ENCODE results near the gene TIGAR. TPM values are rescaled to one million over a fixed set of nuclear protein-coding genes. Genes with fewer than 3 reads are reported as not detected.

The TIGAR gene
- polyA plus RNA-seq, 3 donors = 5.7 to 8.0 (median 5.8) TPM

DNA sequence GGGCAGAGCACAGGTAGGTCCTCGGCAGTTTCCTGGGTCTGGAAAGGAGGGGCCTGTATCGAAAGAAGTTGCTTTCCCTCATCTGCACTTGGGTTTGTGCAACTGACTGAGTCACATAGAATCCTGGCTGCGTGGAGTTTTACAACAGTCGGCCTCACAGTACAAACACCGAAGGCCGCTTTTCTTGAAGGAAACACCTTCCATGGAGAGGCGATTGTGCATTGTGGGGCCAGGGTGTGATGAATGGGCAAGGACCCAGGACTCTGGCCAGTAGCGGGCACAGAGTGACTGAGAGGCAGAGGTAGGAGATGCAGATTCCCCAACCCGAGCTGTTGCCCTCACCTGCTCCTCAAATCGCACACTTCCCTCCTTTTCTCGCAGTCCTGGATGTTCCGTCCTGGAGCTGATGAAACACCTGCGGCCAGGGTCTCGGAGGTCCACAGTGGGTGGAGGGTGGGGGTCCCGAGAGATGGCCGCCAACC, 39.8 kb upstream of the TIGAR start:
- DNase-seq = no peak

DNA sequence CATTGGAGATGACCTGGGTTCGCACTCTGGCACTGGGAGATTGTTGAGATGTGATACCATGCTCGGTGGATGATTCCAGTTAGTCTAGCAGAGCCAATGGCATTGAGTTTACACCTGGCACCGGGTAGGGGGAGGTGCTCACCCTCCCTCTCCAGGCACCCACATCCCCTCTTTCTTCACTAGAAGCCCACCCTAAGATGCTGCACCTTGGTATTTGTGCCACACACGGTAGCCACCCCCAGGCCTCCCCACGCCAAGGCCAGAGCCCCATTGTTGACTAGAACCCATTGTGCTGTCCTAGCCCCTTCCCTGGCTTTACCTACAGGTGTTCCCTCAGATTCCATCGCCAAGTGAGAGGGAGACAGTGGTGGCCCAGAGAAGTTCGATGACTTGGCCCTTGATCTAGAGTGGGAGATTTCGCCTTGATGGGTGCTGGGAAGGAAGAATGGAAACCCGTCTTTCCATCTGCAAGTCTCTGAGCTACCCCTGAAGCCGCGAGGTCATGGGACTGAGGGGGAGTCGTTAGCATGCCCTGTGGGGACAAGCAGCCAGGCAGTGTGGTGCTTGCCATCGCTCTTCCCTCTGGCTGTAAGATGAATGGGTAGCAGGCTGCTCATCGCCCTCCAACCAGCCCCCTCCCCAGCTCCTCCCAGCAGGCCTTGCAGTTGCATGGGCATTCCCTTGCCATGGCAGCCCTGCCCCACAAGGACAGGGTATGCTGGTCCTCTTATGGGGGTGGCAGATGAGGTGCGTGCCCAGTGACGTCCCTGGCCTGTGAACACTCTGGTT, 38.7 kb upstream of the TIGAR start:
- DNase-seq = no peak

DNA sequence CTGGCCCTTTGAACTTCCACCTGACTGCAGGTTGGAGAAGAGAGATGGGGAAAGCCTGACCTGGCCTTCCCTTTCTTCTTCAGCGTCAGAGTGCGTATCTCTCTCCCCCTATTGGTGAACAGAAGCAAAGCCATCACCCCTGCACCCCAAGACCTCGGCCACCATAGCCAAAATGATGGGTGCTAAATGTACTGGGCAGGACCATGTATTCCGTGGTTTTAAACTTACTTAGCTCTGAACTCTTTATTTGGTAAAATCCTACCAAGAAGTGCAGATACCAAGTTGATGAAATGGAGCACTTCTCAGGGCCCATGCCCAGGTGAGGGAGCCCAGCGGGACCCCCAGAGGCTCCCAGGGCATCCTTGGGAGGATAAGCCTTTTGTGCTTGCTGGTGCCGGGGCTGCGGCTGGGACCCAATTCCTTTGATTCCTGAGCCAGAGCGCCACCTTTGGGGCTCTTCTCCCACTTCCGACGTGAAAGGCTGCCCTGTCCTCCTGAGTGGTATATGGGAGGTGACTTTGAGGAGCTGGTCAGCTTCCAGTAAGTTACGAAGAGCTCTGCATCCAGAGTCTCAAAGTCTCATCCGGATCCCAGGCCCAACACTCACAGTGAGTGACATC, 38.0 kb upstream of the TIGAR start:
- DNase-seq = no peak

DNA sequence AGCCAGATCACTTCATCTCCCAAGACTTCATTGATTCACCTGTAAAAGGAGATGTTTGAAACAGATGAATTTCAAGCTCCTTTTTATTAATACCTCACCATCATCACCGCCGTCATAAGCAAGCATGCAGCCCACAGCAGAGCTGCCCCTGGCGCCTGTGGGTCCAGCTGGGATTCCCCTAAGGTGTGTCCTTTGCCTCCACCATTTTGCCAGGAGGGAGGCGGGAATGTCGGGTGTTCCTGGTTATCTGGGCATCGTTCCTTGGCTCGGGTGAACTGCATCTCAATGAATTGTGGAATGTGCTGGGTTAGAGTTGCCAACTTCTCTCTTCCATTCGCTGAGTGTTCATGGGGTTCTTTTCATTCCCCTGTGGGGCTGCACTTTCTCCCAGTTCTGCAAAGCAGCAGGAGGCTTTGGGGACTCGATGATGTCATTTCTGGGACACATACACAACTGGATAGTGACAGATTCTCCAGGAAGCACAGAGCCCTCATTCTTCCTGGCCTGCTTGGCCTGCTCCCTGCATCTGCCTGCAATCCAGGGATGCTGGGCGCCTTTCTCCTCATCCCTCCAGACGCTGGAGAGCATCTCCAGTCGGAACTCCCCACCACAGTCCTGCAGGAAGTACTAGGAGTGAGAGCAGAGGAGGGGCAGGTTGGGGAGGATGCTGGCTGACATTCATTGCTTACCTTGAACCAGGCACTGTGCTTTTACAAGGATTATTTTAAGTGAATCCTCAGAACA, 37.3 kb upstream of the TIGAR start:
- DNase-seq = no peak

DNA sequence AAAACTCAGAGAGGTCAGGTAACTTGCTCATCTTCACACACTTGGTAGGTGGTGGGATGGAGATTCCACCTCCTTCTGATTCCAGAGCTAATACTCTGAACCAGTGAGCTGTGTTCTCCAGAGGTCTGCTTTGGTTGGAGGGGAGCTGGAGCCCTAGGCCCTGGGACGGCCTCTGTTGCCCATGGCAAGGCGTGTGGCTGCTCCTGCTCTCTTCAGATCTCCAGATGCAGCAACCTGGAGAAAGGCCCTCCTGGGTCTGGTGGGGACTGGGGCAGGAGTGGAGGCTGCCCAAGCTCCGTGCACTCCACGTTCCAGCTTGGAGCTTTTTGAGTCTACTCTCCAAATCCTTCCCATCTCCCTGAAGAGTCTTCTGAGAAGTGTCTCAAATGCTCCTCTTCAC, 36.7 kb upstream of the TIGAR start:
- DNase-seq = no peak

DNA sequence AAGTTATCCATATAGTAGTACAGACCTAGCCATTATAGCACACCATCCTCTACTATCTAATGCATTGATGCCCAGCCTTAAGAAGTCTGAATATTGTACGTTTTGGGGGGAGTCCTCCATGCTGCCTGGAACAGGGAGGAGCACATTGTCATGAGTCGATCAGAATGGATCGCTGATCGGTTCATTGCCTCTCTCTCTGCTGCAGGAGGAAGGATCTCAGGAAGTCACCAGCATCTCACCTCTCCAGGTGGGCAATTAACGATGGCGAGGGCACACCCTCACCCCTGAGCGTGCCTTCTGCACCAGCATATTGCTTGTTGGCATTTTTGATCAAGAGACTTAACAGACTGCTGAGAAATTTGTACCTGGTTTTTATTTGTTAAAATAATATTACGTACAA, 35.9 kb upstream of the TIGAR start:
- no peak for DNase-seq

DNA sequence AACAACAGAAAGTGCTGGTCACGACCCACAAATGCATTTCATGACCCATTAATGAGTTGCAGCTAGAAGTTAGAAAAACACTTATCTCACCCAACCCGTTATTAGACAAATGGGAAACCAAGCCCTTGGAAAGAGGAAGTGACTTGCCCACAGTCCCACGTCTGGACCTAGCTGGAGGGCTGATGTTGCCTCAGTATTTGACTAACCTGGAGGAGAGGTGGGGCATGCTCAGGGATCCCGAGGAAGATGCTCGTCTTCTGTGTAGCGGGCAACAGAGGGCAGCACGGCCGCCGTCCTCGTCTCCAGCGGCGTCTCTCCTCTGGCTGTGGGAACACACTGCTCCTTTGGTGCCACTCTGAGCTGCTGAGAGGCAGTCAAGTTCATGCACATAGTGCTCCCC, 34.8 kb upstream of the TIGAR start:
- no peak for DNase-seq

DNA sequence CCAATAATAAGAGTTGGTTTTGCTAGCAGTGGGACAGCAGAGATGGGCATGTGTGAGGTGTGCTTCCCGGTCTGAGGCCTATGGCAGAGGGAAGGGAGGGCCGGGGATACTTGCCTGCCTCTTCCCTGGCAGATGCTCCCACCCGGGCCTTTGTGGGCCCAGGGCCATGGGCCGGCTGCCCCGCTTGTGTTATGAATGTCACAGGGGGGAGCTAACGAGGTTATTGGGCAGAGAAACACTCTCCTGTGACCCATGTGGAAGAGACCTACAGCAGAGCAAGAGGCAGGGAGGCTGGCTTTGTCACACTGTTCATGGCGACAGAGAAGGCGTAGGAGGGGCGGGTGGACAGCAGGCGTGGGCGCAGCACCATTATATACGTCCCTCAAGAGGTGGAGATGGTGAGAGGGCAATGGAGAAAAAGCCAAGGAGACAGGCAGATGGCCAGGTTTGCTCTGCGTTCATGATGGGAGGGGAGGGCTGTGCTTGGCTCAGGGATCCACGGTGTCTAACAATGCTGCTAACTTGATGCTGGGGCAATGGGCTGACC, 34.2 kb upstream of the TIGAR start:
- no peak for DNase-seq

DNA sequence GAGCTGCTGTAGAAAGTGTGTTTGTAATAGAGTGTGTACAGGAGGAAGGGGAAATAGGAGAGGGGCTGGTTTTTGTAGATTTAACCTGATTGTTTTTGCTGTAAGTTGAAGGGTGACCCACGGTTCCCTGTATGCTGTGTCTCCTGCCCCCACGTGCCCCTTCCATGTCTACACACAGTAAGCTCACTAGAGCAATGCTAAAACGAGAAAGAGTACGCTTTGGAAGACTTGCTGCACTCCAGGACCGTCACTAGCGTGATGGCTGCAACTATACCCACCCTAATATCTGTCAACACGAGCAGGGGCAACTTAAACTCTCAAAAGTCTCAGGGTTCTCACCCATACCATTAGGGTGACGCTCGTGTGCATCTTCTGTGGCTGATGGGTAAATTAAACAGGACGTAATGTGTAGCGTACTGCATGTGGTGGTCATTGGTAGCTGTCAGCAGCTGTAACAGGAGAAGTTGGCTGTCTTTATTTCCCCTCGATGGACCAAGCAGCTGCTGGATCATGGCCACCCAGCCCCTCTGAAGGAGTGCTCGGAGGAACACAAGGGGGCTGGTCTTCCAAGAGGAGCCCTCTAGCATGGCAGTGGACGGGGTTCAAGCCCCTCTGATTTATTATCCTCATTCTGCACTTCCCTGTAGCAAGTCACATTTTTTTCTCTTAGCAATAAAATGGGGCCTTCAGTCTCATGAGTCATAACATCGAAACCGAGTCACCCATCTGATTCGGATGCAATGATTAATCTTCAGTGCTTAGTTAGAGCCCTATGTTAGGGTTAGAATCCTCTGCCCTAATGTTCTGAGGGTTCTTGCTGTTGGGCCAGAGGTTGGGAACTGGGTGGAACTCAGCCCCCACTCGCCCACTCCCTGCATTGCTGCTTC, 33.4 kb upstream of the TIGAR start:
- no peak for DNase-seq

DNA sequence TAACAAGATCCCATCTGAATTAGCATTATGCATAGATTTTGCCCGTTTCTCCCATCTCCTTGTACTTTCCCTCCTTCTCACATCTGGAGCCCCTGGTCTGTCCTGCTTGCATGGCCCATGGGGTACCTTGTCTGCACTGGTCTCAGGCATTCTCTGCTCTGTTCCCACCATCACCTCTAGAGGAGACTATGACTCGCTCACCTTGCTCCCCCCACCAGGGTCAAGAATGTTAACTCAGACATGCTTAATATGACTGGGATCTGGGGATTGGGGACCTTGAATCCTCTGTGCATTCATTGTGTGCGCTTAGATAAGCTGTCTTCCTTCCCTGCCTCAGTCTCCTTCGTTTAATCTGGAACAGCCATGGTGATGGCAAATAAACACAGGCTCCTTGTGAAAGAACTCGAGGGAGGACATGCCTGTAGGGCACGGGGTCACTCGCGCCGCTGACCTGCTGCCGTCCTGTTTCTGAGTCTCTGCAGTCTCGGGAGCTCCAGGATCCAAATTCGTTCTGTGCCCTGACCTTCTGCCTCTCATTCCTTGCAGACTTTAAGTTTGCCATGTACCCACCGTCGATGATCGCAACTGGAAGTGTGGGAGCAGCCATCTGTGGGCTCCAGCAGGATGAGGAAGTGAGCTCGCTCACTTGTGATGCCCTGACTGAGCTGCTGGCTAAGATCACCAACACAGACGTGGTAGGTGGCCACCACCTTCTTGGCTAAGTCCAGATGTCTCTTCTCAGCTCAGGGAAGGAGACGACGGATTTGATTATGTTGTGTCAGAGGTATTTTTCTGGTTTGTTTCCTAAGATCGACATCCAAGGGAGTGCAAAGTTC, 32.5 kb upstream of the TIGAR start:
- no peak for DNase-seq

DNA sequence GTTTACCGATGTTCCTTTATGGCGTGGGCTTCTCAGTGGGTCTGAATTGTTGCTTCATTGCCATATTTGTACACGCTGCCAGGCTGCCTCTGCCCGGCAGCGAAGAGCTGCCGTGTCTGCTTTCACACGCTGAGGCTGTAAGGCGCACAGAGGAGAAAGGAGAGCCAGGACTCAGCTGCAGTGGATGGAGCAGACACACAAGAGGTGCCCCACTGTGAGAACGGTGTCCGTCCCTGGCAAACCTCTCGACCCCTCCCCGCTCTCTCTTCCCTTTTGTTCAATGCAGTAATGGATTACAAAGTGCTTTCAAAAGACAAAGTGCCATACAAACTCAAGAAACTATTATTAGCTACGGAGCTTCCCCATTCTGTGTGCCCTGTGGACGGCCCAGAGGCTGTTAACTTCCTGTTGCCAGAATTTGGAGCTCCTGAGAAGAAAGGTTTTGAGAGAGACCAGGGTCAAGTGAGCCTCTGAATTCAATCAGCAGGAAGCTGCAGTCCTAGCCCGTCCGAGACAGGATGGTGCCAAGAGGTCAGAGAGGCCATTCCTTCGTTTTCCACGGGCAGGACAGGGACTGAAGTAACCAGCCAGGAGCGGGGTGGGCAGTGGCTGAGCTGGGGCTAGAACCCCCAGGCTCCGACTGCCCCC, 31.7 kb upstream of the TIGAR start:
- no peak for DNase-seq

DNA sequence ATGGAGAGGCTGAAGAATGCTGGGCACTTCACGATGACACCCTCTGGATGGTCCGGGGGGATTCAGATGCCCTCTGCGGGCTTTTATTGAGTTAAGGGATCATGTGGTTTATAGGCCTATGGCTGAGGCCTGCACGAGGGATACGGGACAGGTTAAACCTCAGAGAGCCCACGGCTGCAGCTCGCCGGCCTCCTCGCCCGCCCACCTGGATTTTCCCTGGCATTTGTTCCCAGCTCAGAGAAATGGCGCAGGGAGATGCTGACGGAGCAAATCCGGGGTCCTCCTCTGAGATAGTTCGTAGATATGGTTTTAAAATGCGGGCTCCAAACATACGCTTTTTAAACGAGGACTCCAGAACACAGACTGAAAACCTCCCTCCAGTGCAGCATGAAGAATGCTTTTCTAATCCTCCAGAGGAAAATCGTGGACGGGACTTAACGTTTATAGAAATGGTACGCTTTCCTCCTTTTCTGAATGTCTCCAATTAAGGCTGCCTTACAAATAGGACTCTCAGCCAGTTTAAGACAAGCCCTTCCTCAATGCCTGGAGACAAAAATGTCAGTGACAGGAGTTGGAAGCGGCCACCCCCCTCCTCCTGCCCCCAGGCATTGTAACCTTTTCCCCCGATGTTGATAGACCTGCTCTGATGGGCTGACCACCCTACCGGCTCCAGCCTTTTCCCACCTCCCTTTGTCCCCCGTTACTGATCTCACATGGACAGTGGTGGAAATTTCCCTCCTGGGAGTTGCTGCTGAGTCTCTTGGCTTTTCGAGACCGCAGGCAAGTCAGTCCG, 30.8 kb upstream of the TIGAR start:
- DNase-seq = no peak

DNA sequence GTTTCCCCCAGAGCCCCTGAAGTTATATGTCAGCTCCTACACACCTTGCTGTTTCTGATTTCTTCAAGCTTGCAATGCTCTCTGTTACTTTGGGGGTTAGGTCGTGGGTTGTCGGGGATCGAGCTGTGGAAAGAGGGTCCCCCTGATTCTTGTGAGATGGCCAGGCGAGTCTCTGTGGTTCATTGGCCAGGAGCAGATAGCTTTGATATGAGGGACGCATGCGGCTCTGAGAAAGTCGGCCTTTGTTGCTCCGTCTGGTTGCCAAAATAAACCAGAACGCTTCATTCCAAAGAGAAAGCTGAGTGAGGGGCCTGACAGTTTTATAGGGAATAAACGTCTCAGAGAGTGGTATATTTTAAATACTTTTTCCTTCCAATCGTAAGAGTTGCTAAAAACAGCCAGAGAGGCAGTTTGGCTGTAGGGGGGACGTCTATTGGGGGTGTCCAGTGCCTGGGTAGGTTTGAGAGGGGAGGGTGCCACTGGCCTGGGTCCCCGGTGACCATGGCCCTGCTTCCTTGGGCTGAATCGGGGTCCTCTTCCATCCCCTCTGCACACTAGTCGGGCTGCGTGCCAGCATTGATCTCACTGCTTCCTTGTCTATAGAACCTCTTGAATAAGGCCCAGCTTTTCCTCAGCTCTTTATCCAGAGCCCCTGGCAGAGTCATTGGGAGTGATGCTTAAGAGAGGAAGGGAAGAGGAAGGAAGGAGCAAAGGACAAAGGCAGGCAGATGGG, 28.5 kb upstream of the TIGAR start:
- peak; percentile 52 for DNase-seq

DNA sequence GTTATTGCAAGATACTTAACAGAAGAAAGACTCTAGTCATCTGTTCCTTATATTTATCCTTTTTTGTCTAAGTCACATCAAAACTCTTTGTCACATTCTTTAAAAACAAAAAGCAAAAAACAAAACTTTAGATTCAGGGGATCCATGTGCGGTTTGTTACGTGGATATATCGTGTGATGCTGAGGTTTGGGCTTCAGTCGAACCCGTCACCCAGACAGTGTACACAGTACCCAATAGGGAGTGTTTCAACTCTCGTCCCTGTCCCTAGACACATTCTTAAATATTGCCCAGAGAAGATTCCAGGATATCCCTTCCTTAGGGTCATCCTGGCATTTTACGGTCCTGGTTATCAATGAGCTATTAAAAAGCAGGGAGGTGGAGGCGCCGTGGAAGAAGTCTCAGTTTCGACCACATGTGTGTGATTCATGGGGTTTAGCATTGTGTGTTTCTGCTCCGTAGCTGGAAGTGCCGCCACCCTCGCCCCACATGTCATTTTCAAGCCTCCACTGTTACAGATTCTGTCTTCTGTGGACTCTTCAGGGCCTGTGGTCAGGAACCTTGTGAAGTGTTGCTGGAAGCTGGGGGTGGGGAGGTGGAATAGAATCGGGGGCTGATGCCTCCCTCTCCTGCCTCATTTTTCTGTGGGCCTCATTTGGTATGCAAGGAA, 27.6 kb upstream of the TIGAR start:
- DNase-seq = no peak

DNA sequence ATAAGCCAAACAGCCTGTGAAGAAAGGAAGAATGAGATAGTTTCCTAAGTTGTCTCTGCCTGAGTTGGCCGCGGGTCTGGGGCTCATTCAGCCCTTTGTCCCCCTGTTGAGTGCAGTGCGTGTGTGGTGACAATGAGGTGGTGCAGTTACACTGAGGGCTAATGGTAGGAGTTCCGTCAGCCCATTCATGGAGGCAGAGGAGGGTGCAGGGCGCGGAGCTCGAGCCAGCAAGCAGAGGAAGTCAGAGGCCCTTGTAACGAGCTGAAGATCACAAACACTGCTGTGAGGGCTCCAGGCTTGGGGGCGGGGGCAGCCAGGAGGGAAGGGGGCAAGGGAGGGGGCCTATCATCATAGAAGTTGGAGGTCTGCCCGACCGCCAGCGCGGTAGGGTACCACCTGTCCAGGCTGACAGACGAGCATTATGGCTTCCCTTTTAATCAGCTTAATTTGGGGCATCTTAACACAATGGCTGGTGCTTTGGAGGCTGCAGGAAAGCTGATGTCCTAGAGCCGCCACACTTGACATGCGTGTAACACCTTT, 27.0 kb upstream of the TIGAR start:
- DNase-seq = no peak

DNA sequence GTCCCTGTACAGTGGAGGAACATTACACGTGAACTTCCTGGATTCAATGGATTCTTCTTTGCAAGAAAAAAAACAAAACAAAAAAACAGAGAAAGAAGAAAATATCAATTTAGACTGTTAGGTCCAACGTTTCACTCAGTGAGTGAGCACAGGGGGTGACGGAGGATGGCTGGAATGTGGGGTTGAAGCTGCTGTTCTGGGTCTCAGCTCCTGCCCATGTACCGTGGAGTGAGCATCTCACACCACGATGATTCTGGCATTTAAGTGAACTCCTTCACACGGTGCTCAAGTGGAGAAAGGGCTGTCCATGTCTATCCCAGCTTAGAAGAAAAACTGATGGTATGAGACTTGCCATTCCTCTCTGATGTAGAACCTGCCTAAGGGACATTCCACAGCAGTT, 24.3 kb upstream of the TIGAR start:
- no peak for DNase-seq

DNA sequence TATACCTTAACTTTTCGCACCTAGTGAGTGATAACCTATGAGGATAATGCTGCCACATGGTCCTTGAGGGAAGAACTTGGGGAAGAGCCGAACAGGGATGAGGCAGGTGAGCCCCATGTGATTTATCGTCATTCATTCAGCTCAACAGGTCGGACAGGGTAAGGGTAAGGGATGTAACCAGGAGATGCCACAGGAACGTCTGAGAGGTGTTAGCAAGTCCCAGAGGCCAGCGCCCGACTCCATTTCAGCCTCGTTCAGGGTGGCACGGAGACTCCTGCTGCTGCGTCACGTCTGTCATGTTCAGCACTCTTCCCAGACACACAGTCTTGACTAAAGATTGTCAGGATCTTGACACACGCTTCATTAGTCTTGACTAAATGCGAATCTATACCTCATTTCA, 23.4 kb upstream of the TIGAR start:
- no peak for DNase-seq

DNA sequence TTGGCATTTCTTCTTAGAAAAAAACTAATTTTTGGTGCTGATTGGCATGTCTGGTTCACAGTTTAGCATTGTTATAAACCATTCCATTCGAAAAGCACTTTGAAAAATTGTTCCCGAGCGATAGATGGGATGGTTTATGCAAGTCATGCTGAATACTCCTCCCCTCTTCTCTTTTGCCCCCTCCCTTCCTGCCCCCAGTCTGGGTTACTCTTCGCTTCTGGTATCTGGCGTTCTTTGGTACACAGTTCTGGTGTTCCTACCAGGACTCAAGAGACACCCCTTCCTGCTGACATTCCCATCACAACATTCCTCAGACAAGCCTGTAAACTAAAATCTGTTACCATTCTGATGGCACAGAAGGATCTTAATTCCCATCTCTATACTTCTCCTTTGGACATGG, 20.1 kb upstream of the TIGAR start:
- no peak for DNase-seq
